ENCODE measurements around the gene MYBPHL. TPM values are rescaled to one million over a fixed set of nuclear protein-coding genes. Genes with fewer than 3 reads are reported as not detected.

MYBPHL gene
- total RNA-seq, 1 donor: not detected

DNA sequence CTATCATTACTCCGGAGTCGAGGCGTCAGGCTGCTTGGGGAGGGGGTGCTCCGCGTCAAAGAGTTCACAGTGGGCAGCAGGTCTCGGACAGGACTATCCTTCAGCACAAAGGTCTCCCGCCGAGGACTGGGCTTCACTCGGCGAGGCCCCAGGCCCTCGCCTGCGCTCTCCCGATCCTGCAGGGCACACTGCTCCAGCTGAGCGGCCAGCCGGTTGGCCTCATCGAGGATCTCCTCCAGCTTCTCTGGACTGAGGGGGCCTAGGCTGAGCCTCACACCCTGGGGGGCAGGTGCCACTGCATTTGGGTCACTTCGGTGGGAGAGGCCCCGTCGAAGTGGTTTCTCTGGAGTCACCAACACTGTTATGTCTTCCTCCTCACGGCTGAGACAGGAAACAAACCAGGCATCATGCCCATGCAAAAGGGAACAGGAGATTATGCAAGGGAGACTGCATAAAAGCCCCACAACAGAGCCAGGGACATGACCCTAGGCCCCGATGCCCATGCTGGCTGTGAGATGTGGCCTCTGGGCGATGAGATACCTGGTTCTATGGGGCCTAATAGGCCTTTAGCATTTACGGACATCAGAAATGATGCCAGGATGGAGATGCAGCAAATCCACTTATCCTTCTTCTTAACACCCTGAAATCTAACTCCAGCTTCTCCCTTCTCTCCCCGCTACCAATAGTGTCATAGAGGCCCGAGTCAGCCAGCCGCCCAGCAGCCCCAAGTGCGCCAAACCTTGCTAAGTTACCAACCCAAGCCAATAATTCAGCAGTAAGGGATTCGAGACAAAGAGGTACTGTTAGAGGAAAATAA lies 24.9 kb downstream of the MYBPHL start:
- DNase-seq (ENCODE audit: insufficient read length, low spot score, missing footprints): peak; percentile 85
- Histone ChIP-seq H3K4me1 (ENCODE audit: insufficient read depth, low read length) (peaks cover 27% of the 10 kb centered on the region), H3K4me2 (ENCODE audit: insufficient read depth, low read length) (peak overlapping the region; percentile 89), H3K4me3 (ENCODE audit: insufficient read depth, low read length) (peak overlapping the region; percentile 98), H2AFZ (ENCODE audit: low read length) (peak overlapping the region; percentile 99), H3K79me2 (ENCODE audit: insufficient read depth, low read length) (peaks cover 32% of the 10 kb centered on the region), H3K36me3 (ENCODE audit: insufficient read depth, low read length) (peaks cover 18% of the 10 kb centered on the region), H3K27ac (ENCODE audit: low read depth, low read length) (peak overlapping the region; percentile 84), H3K9me3 (ENCODE audit: low read depth, low read length) (no peaks in the 10 kb centered on the region), H3K27me3 (ENCODE audit: insufficient read depth, low read length) (no peaks in the 10 kb centered on the region), H4K20me1 (ENCODE audit: insufficient read depth, low read length) (no peaks in the 10 kb centered on the region)
- TF ChIP-seq, protein P1, sequence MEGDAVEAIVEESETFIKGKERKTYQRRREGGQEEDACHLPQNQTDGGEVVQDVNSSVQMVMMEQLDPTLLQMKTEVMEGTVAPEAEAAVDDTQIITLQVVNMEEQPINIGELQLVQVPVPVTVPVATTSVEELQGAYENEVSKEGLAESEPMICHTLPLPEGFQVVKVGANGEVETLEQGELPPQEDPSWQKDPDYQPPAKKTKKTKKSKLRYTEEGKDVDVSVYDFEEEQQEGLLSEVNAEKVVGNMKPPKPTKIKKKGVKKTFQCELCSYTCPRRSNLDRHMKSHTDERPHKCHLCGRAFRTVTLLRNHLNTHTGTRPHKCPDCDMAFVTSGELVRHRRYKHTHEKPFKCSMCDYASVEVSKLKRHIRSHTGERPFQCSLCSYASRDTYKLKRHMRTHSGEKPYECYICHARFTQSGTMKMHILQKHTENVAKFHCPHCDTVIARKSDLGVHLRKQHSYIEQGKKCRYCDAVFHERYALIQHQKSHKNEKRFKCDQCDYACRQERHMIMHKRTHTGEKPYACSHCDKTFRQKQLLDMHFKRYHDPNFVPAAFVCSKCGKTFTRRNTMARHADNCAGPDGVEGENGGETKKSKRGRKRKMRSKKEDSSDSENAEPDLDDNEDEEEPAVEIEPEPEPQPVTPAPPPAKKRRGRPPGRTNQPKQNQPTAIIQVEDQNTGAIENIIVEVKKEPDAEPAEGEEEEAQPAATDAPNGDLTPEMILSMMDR (IDR thresholded peaks at IDR 0.05; ENCODE audit: extremely low read depth, low read depth, low read length): no peak

DNA sequence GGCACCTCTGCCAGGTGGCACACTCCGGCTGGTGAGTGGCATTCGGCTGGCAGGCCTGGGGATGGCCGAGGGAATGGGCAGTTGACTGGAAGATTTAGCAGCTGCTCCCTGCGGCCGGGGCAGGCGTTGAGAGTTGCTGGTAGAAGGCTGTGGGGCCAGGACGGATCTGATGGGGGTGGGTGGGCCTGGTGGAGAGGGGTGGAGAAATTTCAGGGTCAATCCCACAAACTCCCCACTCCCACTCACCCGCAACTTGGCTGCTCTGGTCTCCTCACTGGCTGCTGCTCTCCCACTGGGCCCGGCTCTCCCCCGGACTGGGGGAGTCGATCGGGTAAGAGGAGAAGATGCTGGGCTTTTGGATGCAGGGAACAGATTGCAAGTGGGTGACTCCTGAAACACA lies 25.9 kb downstream of the MYBPHL start:
- Histone ChIP-seq H3K4me3 (ENCODE audit: insufficient read depth, low read length) (no peak overlapping the region), H3K36me3 (ENCODE audit: insufficient read depth, low read length) (peaks cover 18% of the 10 kb centered on the region), H3K27me3 (ENCODE audit: insufficient read depth, low read length) (no peaks in the 10 kb centered on the region), H3K27ac (ENCODE audit: low read depth, low read length) (no peak overlapping the region), H3K9me3 (ENCODE audit: low read depth, low read length) (no peaks in the 10 kb centered on the region), H3K79me2 (ENCODE audit: insufficient read depth, low read length) (peaks cover 32% of the 10 kb centered on the region), H2AFZ (ENCODE audit: low read length) (no peak overlapping the region), H4K20me1 (ENCODE audit: insufficient read depth, low read length) (no peaks in the 10 kb centered on the region), H3K4me1 (ENCODE audit: insufficient read depth, low read length) (peaks cover 33% of the 10 kb centered on the region), H3K4me2 (ENCODE audit: insufficient read depth, low read length) (no peak overlapping the region)
- TF ChIP-seq, protein P1 (IDR thresholded peaks at IDR 0.05; ENCODE audit: extremely low read depth, low read depth, low read length): no peak
- DNase-seq (ENCODE audit: insufficient read length, low spot score, missing footprints): no peak

DNA sequence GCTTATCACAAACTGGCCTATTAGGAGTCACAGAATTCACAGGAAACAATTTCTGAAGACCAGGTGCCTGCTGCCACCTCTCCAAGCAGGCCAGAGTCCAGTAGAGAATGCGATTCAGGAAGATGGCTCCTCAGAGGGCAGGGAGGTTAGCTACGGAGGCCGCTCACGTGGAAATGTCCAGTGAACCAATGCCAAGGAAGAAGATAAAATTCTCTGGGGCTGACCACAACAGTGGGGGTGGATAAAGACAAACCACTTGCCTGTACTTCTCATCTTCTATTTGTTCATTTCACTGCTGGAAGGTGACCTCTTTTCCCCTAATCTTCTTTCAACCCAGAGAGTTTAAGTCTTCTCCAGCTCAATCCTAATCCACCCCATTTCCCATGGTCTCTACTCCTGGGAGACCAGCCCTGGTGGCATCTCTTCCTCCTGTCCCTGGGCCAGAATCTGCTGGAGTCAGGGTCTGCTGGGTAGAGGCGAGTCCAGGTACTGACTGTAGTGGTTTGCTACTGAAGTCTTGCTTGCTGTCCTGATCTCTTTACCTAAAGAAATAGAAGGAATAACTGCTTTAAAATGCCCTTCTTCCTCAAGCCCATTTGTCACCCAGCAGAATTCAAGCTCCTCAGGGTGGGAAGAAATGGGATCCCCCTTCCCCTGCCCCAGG lies 27.1 kb downstream of the MYBPHL start:
- H4K20me1 ChIP-seq (ENCODE audit: insufficient read depth, low read length): no peaks in the 10 kb centered on the region
- no peak overlapping the region for H3K4me3 ChIP-seq (ENCODE audit: insufficient read depth, low read length)
- H3K36me3 ChIP-seq (ENCODE audit: insufficient read depth, low read length): peaks cover 18% of the 10 kb centered on the region
- TF ChIP-seq, protein P1 (IDR thresholded peaks at IDR 0.05; ENCODE audit: extremely low read depth, low read depth, low read length): no peak
- no peaks in the 10 kb centered on the region for H3K9me3 ChIP-seq (ENCODE audit: low read depth, low read length)
- H3K79me2 ChIP-seq (ENCODE audit: insufficient read depth, low read length): peaks cover 32% of the 10 kb centered on the region
- no peak overlapping the region for H3K27ac ChIP-seq (ENCODE audit: low read depth, low read length)
- peak; percentile 65 for DNase-seq (ENCODE audit: insufficient read length, low spot score, missing footprints)
- H3K4me1 ChIP-seq (ENCODE audit: insufficient read depth, low read length): peaks cover 44% of the 10 kb centered on the region
- no peak overlapping the region for H3K4me2 ChIP-seq (ENCODE audit: insufficient read depth, low read length)
- H3K27me3 ChIP-seq (ENCODE audit: insufficient read depth, low read length): no peaks in the 10 kb centered on the region
- H2AFZ ChIP-seq (ENCODE audit: low read length): no peak overlapping the region

All from osteoblast (primary cell).